Stimulated activated CD8-positive, alpha-beta memory T cell treated with anti-CD3 and anti-CD28 coated beads, Interleukin-4, amount 100 ng/mL, for 4 hours (primary cell): ENCODE results near the gene RNF214.

Experiments used
- DNase-seq, 2 donors: peaks; one replicate each; pipeline ENCODE4 v3.0.0-alpha.2; 2020; ENCODE audit warnings: low read depth in 2 of 2, low spot score in 1 of 2

The RNF214 gene

GRCh38 chr11:117279711-117280376 lies 47.4 kb downstream of the RNF214 start:
- no peak for DNase-seq

GRCh38 chr11:117281159-117281558 lies 48.7 kb downstream of the RNF214 start:
- no peak for DNase-seq

- DNase-seq = no peak
Observed at GRCh38 chr11:117281869-117282268, 49.4 kb downstream of the RNF214 start.

- DNase-seq = no peak
Observed at GRCh38 chr11:117282956-117283355, 50.5 kb downstream of the RNF214 start.

- DNase-seq = no peak
Observed at GRCh38 chr11:117284053-117284452, 51.6 kb downstream of the RNF214 start.

GRCh38 chr11:117286588-117286987 lies 54.1 kb downstream of the RNF214 start:
- DNase-seq = no peak

- no peak for DNase-seq
Observed at GRCh38 chr11:117287668-117288067, 55.2 kb downstream of the RNF214 start.

GRCh38 chr11:117289795-117290194 lies 57.3 kb downstream of the RNF214 start:
- DNase-seq = no peak

- no peak for DNase-seq
Observed at GRCh38 chr11:117290809-117291396, 58.4 kb downstream of the RNF214 start, which contains the start of gene BACE1-AS. TSS of gene BACE1-AS (plus strand) at chr11:117291346.

- DNase-seq = no peak
Observed at GRCh38 chr11:117292616-117293015, 60.1 kb downstream of the RNF214 start.

- no peak for DNase-seq
Observed at GRCh38 chr11:117295438-117296137, 63.1 kb downstream of the RNF214 start.

GRCh38 chr11:117296881-117297280 lies 64.4 kb downstream of the RNF214 start:
- no peak for DNase-seq

- DNase-seq = no peak
Observed at GRCh38 chr11:117298195-117298594, 65.7 kb downstream of the RNF214 start.

GRCh38 chr11:117299351-117300282 lies 67.1 kb downstream of the RNF214 start:
- no peak for DNase-seq

- DNase-seq = no peak
Observed at GRCh38 chr11:117300283-117300663, 67.8 kb downstream of the RNF214 start.

GRCh38 chr11:117300773-117301172 lies 68.3 kb downstream of the RNF214 start:
- no peak for DNase-seq

GRCh38 chr11:117302228-117302627 lies 69.8 kb downstream of the RNF214 start:
- no peak for DNase-seq

GRCh38 chr11:117303101-117303500 lies 70.6 kb downstream of the RNF214 start:
- no peak for DNase-seq

- no peak for DNase-seq
Observed at GRCh38 chr11:117303646-117304315, 71.3 kb downstream of the RNF214 start.

- DNase-seq = no peak
Observed at GRCh38 chr11:117305145-117305544, 72.7 kb downstream of the RNF214 start.

GRCh38 chr11:117309310-117309709 lies 76.8 kb downstream of the RNF214 start:
- DNase-seq = no peak
